ENCODE measurements around the gene RABGGTA.

RABGGTA gene, protein sequence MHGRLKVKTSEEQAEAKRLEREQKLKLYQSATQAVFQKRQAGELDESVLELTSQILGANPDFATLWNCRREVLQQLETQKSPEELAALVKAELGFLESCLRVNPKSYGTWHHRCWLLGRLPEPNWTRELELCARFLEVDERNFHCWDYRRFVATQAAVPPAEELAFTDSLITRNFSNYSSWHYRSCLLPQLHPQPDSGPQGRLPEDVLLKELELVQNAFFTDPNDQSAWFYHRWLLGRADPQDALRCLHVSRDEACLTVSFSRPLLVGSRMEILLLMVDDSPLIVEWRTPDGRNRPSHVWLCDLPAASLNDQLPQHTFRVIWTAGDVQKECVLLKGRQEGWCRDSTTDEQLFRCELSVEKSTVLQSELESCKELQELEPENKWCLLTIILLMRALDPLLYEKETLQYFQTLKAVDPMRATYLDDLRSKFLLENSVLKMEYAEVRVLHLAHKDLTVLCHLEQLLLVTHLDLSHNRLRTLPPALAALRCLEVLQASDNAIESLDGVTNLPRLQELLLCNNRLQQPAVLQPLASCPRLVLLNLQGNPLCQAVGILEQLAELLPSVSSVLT

DNA sequence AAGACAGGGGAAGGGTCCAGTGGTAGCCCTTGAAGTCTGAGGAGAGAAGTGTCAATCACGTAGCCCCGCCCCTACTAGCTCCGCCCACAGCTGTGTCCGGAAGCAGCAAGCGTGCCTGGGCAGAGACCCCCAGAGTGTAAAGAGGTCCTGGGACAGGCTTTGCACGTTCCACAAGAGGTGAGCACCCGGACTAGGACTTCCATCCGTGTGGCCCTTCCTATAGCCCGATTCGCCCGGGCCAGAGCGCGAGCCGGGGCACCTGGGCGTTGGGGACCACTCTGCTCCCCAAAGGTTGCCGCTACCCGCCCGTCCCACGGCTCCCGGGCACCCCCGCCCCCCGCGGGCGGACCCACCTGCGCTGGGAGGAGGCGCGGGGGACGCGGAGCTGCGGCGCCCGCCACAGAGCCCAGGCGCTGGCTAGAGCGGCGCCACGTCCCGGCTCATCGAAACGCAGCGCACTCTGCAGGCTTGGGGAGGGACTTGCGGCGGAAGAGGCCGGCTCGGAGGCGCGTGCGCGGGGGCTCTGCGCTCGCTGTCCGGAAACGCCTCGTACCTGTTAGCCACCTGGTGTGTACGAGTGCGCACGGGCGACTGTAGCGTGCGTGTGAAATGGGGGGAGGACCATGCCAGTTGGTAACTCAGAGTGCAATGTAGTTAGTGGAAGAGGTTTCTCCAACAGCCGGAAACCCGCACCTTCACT lies at the start of gene RABGGTA:
RABGGTA (minus strand) TSS at position 464 of the 700 bp plus-strand sequence. CDS start 482 bp downstream, outside the sequence.
- peak; percentile 90 for DNase-seq

DNA sequence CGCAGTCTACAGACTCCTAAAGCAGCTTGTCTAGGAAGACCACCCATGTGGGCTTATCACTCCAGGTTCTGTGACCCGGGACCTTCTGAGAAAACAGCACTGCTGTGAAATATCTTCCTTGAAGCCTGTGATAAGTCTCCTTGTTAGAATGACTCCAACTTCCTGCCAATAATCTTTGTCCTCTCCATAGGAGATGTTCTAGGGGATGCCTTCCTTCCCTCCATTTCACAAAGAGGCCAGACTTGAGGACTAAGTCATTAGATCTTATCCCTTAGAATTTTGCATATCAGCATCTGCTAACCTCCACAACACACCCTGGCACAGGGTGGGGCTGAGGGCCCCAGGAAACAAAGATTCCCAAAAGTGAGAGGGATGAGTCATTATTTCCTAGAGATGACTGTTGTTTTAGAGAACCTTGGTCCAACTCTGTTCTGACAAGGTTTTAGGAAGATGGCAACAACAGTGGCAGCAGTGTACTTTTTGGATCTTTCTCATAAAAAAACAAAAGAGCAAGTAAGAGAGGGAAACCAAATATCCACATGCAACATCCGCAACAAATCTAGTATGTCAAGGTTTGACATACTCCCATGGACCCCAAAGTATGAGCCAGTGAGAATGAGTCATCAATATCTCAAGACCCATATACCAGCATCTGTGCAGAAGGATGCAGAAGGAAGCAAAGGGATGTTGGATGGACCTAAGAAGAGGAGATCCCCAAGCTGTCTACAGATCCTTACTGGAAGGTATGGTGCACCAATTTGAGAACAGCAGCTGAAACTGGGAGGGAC lies 45.9 kb upstream of the RABGGTA start:
- DNase-seq: no peak

DNA sequence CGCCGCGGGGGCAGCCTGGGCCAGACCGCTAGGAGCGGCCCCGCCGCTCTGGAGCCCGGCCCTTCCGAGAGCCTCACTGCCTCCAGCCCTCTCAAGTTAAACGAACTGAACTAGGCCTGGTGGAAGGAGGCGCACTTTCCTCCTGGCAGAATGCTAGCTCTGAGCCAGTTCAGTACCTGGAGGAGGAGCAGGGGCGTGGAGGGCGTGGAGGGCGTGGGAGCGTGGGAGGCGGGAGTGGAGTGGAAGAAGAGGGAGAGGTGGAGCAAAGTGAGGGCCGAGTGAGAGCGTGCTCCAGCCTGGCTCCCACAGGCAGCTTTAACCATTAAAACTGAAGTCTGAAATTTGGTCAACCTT lies 45.2 kb upstream of the RABGGTA start:
- no peak for DNase-seq

DNA sequence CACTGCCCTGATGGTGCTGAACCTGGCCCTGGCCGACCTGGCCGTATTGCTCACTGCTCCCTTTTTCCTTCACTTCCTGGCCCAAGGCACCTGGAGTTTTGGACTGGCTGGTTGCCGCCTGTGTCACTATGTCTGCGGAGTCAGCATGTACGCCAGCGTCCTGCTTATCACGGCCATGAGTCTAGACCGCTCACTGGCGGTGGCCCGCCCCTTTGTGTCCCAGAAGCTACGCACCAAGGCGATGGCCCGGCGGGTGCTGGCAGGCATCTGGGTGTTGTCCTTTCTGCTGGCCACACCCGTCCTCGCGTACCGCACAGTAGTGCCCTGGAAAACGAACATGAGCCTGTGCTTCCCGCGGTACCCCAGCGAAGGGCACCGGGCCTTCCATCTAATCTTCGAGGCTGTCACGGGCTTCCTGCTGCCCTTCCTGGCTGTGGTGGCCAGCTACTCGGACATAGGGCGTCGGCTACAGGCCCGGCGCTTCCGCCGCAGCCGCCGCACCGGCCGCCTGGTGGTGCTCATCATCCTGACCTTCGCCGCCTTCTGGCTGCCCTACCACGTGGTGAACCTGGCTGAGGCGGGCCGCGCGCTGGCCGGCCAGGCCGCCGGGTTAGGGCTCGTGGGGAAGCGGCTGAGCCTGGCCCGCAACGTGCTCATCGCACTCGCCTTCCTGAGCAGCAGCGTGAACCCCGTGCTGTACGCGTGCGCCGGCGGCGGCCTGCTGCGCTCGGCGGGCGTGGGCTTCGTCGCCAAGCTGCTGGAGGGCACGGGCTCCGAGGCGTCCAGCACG lies 44.6 kb upstream of the RABGGTA start:
- no peak for DNase-seq

DNA sequence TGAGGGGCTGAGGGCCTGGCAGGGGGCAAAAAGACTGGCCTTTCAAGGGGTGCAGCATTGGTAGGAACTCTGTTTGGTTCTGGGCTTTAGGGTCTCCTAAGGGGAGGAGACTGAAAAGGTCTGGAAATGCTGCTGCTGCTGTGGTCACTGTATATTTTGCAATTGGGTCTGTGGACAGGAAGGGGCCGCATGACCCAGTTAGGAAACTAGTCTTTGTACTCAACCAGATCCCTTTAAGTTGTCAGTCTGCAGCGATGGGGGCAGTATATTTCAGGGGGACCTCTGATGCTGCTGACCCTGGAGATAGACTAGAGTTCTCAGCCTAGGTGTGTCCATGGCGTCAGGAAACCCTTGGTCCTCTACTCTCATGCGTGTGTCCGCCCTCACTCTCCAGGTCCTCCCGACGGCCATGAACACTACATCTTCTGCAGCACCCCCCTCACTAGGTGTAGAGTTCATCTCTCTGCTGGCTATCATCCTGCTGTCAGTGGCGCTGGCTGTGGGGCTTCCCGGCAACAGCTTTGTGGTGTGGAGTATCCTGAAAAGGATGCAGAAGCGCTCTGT lies 43.9 kb upstream of the RABGGTA start:
- no peak for DNase-seq

DNA sequence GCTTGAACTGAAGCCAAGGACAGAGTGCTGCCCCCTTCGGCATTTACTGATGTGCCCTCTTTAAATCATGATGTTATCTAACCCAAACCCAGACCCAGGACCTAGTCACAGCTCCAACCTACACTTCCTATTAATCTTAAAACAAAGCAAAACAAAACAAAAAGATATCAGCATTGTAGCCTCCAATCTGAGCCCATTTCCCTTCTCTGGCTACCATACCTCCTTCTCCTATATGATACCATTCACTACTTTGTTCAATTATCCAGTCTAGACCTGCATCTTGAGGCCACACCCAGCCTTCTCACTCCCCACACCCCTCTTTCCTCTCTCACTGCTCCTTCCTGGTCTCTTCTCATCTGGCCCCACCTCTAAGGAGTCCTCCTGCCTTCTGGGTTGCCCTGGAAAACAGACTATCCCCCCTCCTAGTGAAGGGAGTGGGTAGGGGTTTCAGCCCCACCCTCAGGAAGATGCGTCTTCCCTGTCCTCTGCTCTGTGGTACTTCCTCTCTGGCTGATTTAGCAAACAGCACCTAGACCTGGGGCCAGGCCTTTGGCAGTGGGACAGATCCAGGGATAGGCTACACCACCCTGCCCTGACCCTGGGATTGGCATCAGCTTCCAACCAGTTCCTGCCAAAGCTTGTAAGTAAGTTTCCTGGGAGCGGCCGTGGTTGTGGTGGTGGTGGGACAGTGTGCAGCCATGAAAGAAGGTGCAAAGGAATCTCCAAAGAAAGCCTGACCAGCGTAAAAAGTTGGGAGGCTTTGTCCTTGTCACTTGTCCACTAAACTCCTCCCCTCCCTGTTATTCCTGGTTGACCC lies 43.2 kb upstream of the RABGGTA start:
- DNase-seq: no peak

DNA sequence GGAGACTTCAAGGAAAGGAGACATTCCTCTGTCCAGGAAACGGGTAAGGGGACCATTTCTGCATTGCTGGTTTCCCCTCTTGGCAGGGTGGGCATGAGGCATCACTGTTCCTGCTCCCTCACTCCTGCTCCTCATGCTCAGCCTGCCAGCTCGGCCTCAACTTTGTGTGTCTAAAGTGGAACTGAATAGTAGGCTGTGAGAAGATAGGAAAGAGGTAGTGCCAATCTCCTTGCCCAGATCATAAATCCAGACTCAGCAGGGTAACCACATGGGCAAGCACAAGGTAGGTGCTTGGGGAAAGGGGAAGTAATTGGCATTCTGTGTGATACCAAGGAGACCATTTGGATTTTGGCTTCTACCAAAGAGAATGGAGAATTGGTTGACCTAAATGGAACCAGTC lies 42.5 kb upstream of the RABGGTA start:
- no peak for DNase-seq

DNA sequence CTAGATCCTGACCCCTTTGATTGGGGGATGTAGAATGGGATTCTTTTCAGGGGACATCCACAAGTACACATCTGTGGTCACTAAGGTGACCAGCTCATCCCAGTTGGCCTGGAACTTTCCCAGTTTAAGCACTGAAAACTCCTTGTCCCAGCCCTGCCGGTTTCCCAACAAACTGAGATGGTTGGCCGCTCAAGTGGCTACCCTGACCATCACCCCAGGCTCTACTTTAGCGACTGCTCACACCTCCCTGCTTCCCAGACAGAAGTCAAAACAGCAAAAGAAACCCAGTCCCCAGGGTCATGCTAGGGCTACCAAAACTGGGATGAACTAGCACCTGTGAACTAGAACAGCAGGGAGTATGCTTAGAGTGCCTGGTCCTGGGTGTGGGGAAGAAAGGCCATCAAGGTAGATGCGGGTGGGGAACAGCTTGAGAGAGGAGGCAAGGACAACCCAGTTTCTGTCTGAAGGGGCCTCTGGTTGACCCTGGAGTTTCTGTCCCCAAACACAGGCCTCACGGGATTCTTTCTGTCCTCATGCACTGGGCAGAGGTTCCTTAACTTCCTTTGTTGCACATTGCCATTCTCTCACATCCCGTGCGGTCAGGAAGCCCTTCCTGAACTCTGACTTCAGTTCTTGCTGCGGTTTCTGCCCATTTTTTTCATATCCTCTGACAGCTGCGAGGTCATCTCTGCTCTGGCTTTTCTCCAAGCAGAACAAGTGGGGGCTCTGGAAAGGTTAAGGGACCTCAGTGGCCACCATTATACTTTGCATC lies 41.5 kb upstream of the RABGGTA start:
- DNase-seq: no peak

DNA sequence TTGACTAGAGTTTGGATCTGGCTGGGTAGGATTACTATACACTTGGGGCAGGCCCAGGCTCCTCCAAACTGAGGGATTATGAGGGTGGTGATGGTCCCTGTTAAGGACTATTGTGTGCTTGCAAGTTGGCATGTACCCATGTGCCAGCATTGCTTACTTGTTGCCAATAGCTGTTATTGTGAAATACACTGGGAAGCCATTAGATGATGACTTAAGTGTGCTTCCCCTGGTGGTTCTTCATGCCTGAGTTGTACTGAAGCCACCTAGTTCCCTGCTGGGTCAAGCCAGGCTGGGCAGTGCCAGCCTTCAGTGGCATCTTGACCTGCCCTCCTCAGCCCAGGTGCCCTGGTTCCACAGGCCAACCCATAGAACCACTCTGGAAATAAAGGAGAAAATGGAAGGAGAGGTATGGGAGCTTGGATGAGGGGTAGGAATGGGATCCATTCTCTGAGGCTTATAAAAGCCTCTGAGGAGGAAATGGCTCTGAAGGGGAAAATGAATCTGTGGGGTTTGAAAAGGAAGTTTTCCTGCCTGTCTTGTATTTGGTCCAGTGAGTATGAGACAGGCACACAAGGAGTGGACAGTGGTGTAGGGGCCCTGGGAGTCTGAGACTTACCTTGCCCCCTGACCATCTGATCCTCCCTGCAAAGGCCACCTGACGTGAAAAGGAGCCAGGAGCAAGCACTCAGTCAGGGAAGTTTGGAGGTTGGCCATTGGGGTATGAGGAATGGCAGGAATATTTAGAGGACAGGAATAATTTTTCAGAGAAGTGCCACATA lies 40.6 kb upstream of the RABGGTA start:
- no peak for DNase-seq

DNA sequence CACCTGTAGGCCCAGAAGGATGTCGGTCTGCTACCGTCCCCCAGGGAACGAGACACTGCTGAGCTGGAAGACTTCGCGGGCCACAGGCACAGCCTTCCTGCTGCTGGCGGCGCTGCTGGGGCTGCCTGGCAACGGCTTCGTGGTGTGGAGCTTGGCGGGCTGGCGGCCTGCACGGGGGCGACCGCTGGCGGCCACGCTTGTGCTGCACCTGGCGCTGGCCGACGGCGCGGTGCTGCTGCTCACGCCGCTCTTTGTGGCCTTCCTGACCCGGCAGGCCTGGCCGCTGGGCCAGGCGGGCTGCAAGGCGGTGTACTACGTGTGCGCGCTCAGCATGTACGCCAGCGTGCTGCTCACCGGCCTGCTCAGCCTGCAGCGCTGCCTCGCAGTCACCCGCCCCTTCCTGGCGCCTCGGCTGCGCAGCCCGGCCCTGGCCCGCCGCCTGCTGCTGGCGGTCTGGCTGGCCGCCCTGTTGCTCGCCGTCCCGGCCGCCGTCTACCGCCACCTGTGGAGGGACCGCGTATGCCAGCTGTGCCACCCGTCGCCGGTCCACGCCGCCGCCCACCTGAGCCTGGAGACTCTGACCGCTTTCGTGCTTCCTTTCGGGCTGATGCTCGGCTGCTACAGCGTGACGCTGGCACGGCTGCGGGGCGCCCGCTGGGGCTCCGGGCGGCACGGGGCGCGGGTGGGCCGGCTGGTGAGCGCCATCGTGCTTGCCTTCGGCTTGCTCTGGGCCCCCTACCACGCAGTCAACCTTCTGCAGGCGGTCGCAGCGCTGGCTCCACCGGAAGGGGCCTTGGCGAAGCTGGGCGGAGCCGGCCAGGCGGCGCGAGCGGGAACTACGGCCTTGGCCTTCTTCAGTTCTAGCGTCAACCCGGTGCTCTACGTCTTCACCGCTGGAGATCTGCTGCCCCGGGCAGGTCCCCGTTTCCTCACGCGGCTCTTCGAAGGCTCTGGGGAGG lies 39.5 kb upstream of the RABGGTA start, which contains the start of gene LTB4R:
LTB4R (plus strand) TSS at position 857 of the 959 bp plus-strand sequence. CDS start 4,150 bp downstream, outside the sequence.
- peak; percentile 65 for DNase-seq

DNA sequence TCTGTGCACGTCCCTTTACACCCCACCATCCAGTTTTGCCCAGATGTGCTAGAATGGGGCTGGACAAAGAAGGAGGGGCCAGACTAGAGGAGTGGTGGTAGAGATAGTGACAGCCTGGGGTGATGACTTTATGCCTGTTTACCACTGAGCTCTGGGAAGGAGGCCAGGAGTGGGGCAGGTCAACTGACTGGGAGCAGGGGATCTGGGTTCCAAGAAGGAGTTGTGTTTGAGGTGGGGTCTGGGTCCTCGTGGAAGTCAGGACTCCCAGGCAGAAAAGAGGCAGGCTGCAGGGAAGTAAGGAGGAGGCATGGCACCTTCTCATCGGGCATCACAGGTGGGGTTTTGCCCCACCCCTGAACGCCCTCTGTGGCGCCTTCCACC lies 38.9 kb upstream of the RABGGTA start:
- no peak for DNase-seq

DNA sequence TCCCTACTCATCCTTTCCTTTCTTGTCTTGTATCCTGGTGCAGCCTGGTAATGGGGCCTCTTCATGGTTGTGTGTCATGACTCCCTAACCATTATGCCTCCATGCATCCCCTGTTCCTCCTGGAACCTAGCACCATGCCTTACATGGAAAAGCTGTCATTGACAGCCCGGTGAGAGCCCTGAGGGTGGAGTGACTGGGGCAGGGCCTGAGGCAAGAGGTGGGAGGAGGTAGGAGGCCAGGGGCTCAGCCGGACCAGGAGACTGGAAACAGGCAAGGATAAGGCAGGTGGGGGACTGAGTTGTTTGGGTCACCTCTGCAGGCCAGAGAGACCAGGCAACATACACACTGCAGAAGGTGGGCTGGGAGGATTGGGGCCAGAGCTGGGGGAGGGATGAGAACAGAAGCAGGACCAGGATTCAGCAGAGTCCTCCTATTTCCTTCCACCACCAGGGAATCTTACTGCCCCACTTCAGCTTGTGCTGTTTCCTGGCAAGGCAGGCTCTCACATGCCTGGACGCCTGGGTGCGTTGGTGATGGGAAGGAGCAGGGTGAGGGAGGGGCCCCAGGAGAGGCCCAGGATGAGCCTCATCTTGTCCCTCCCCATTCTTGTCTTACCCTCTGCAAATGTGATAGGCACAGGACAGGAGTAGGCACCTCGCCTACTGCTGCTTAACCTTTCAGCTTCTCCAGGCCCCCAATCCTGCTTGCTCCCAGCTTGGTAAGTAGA lies 38.3 kb upstream of the RABGGTA start, which contains the start of gene LTB4R2:
LTB4R2 (plus strand) TSS at position 603 of the 727 bp plus-strand sequence. CDS start 525 bp downstream, outside the sequence.
- no peak for DNase-seq

DNA sequence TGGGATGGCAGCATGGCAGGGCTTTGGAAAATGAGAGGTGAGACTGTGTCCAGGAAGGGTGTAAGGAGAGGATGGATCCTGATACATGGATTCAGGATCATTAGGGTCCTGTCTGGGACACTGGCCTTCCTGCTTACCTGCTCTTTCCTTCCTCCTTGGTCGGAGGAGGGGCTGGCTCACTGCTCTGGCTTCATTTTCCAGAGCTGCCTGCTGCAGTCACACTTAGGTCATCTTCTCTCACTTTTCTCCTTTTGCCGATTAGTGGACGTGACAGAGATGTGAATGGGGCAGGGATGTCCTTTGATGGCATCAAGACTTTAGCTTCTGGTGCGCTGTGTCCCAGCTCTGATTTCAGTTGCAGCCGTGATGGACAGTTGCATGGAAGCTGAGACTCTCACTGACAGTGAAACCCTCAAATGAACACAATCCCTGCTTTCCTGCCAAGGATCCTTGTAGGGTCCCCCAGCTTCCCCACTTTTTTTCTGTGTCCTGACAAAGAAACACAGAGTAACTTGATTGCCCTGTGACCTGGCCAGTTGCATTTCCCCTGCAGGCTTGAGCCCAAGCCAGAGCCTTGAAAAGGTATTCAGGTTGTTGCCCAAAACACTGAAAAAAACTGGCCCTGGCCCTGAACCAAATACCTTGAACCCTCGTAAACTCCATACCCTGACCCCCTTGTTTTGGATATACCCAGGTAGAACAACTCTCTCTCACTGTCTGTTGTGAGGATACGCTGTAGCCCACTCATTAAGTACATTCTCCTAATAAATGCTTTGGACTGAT lies 37.1 kb upstream of the RABGGTA start:
- no peak for DNase-seq

DNA sequence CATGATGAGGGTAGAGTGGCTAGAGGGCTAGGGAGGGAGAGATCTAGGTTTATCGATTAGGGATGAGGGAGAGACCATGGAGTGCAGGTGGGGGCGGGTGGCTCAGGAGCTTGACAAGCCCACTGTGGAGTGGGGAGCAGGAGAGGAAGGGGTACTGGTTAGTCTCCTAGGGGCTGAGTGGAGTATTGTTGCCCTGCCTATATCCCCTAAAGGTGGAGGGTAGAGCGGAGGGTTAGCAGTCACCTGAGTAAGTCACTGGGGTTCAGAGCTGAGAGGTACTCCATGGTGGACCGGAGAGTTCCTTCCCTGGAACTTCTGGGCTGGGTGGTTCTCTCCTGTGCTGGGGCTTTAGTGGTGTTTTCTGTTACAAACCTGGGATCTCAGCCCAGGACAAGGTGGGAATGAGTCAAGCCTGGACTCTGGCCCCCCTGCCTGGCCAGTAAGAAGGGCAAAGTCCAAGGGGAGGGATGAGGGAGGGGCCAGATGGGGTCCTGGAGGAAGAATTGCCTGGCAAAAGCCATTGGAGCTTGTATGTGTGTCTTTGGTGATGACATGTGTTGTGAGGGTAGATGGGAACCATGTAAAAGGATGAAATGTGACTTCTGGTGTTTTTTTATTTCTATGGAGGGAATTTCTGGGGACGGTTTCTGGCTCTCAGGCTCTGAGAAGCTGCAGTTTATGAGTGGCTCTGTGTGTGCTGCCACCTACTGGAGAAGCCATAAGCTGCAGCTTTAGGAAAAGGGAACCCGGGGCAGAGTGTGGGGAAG lies 36.4 kb upstream of the RABGGTA start, which contains the start of gene CIDEB:
CIDEB (minus strand) TSS at position 403 of the 767 bp plus-strand sequence; CDS start at position 284, 119 bp downstream.
- peak; percentile 9 for DNase-seq

DNA sequence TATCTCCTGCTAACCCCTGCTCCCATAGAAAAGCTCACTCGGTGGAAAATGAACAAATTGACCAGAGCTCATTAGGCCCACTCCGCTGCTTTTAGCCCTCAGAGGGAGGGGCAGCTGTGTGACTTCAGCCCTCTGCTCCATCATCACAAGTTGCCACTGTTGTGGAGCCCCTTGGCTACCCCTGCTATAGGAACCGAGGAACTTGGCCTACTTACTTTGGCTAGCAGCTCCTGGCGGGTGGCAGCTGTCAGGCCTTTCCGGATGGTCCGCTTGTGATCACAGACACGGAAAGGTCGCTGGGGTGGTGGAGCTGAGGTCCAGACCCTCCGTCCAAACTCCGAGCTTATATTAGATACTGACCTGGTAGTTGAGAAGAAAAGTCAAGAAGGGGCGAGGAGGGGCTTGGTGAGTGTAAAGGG lies 35.8 kb upstream of the RABGGTA start:
- no peak for DNase-seq

DNA sequence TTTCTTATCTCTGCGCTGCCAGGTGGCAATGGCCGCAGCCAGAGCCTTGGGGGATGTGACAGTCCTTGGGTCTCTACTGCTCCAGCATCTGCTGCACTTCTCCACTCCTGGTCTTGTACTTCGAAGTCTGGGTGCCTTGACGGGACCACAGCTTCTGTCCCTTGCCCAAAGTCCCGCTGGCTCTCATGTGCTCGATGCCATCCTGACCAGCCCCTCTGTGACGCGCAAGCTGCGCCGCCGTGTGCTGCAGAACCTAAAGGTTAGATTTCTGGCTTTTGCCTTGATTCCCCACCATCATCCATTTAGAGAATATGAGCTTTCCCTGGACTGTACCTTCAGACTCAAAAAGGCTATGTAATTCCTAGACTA lies 32.6 kb upstream of the RABGGTA start:
- no peak for DNase-seq
